ENCODE results near the gene TMPRSS4.

Gene TMPRSS4

DNA sequence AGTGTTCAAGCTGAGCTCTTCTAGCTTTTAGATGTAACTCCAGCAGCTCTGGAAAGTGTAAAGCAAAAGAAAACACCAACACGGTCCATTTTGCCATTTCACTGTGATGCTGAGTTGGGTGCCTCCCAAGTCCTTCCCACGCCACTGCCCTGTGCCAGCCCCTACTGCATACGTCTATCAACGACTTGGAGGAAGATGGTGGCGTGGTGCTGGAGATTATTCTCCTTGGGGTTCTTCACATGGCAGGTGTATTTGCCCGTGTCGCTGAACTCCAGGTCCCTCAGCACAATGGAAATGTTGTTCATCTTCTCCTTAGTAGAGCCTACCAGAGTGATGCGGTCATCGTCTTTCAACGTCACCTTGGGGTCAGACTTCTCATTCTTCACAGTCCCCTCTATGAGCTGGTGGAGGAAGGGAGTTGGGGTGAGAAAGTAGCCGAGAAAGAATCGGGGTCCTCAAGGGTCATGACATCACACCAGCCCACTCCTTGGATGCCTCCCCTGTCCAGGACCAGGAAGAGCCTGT is 66.8 kb downstream of the TMPRSS4 start:
- Histone ChIP-seq H3K36me3 (ENCODE audit: control insufficient read depth, insufficient read depth, low read length) (no peaks in the 10 kb centered on the region), H3K9me3 (ENCODE audit: control insufficient read depth, low read length) (no peaks in the 10 kb centered on the region), H3K9ac (no peak overlapping the region), H3K4me3 (ENCODE audit: low read depth, low read length) (no peak overlapping the region), H3K79me2 (no peaks in the 10 kb centered on the region), H3K4me1 (no peaks in the 10 kb centered on the region), H3K27ac (no peak overlapping the region), H2AFZ (no peak overlapping the region), H3K27me3 (ENCODE audit: control insufficient read depth, insufficient read depth, low read length) (no peaks in the 10 kb centered on the region), H3K4me2 (ENCODE audit: low read length) (no peak overlapping the region)
- TF ChIP-seq, protein P1, sequence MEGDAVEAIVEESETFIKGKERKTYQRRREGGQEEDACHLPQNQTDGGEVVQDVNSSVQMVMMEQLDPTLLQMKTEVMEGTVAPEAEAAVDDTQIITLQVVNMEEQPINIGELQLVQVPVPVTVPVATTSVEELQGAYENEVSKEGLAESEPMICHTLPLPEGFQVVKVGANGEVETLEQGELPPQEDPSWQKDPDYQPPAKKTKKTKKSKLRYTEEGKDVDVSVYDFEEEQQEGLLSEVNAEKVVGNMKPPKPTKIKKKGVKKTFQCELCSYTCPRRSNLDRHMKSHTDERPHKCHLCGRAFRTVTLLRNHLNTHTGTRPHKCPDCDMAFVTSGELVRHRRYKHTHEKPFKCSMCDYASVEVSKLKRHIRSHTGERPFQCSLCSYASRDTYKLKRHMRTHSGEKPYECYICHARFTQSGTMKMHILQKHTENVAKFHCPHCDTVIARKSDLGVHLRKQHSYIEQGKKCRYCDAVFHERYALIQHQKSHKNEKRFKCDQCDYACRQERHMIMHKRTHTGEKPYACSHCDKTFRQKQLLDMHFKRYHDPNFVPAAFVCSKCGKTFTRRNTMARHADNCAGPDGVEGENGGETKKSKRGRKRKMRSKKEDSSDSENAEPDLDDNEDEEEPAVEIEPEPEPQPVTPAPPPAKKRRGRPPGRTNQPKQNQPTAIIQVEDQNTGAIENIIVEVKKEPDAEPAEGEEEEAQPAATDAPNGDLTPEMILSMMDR (IDR thresholded peaks at IDR 0.05): no peak

DNA sequence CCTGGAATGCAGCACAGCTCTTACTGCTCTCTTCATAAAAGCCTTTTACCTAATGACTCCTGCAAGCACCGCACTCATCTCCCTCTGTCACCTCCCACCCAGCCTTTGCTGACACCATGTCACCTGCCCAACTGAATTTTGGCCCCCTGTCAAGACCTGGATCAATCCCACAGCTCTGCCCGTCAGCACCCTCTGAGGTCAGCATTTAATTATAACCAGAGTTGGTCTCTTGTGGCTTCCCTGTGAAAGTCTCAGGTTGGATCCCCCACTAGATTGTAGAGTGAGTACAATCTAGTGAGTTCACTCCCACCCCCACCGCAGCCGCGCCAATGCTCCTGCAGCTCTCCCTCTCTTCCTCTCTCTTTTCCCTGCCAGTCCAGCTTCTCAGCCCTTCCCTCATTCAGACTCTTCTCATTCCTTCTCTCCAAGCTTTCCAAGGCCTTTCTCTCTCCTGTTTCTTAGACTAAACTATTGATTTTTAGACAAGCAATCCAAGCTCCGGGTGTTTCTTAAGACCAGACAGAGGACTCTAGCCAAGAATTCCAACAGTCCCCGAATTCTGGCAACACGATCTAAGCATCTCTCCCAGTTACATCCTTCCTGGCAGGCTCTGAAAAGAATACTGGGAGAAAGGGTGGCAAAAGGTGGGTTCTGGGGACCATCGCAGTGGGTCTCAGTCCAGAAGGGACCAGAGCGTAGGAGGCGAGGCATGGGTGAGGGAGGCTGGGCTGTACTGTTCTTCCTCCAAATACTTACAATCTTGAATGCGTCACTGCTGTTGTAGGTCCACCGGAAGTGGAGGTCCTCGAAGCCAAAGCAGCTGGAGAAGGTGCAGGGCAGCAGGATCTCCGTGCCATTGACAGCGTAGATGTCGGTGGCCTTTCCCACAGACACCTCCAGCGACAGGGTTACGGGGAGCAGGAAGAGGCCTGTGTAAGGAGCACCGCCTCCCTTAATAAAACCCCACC is 67.7 kb downstream of the TMPRSS4 start:
- H3K27ac ChIP-seq: no peak overlapping the region
- H3K4me3 ChIP-seq (ENCODE audit: low read depth, low read length): no peak overlapping the region
- H3K9ac ChIP-seq: no peak overlapping the region

DNA sequence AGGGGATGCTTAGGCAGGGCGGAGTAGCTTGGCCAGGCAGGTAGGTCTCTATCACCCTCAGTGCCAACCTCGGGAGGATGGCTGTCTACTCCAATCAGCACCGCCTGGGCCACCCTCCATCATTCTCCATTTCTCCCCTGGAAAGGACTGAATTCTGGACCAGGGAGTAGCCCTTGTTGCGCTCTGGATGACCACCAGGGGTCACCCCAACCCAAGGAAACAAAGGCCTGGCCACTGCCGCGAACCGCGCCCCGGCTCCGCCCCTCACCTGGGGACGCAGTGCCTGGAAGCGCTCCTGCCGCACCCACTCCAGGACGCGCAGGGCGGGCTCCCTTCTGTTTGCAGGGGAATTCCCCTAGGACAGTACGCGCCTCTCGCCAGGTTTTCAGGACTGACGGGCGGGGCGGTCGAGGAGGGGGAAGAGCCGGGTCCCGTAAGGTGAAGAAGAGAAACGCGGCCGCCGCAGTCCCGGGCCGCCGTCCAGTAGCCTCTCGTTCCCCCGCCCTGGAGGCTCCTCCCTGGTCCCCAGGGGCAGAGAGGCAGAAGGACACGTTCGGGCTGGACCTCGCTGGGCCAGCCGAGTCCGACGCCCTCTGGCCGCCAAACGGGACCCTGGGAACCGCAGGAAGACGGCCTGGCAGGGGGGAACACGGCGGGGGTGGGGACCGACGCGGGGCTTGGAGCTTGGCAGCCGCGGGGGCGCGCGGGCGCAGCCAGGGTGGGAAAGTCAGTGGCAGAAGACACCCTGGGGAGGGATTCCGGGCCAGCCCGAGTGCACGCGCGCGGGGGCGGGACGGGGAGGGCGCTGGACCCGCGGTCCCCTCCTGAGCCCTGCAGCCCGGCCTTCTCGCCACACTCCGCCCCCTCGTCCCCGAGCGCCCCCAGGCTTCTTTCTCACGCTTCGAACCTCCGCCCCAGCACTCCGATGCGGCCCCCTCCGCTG is 68.7 kb downstream of the TMPRSS4 start:
- H3K79me2 ChIP-seq: no peaks in the 10 kb centered on the region
- no peaks in the 10 kb centered on the region for H3K27me3 ChIP-seq (ENCODE audit: control insufficient read depth, insufficient read depth, low read length)
- TF ChIP-seq, protein P1 (IDR thresholded peaks at IDR 0.05): peak; percentile 77
- H3K4me2 ChIP-seq (ENCODE audit: low read length): peak overlapping the region; percentile 68
- H3K9ac ChIP-seq: no peak overlapping the region
- peak overlapping the region; percentile 87 for H2AFZ ChIP-seq
- peak overlapping the region; percentile 32 for H3K27ac ChIP-seq
- peak overlapping the region; percentile 54 for H3K4me3 ChIP-seq (ENCODE audit: low read depth, low read length)
- H3K4me1 ChIP-seq: no peaks in the 10 kb centered on the region
- H3K36me3 ChIP-seq (ENCODE audit: control insufficient read depth, insufficient read depth, low read length): no peaks in the 10 kb centered on the region
- H3K9me3 ChIP-seq (ENCODE audit: control insufficient read depth, low read length): no peaks in the 10 kb centered on the region

More for the DNA sequence above, 67.7 kb downstream of the TMPRSS4 start:
- no peak overlapping the region for H3K4me2 ChIP-seq (ENCODE audit: low read length)
- TF ChIP-seq, protein P1 (IDR thresholded peaks at IDR 0.05): no peak
- H3K36me3 ChIP-seq (ENCODE audit: control insufficient read depth, insufficient read depth, low read length): no peaks in the 10 kb centered on the region
- no peak overlapping the region for H2AFZ ChIP-seq
- no peaks in the 10 kb centered on the region for H3K9me3 ChIP-seq (ENCODE audit: control insufficient read depth, low read length)
- H3K4me1 ChIP-seq: no peaks in the 10 kb centered on the region
- H3K27me3 ChIP-seq (ENCODE audit: control insufficient read depth, insufficient read depth, low read length): no peaks in the 10 kb centered on the region
- H3K79me2 ChIP-seq: no peaks in the 10 kb centered on the region

DNA sequence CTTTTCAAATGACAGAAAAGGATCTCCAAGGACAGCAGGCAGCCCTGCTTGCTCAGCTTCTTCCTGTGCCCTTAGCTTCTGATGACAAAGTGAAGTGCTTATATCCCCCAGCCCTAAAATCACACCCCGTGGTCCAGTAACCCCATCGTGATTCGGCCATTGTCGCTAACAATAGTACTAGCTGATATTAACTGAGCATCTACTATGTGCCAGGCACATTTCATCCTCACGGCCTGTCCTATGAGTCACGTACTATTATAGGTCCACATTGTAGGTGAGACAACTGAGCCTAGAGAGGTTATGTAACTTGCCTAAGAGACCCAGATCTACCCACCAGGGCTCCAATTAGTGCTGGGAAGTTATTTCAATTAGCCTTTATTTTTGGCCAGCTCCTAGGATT is 69.7 kb downstream of the TMPRSS4 start:
- no peaks in the 10 kb centered on the region for H3K79me2 ChIP-seq
- H3K27ac ChIP-seq: no peak overlapping the region
- no peak overlapping the region for H2AFZ ChIP-seq
- no peak overlapping the region for H3K4me2 ChIP-seq (ENCODE audit: low read length)
- TF ChIP-seq, protein P1 (IDR thresholded peaks at IDR 0.05): no peak
- H3K27me3 ChIP-seq (ENCODE audit: control insufficient read depth, insufficient read depth, low read length): no peaks in the 10 kb centered on the region
- no peak overlapping the region for H3K4me3 ChIP-seq (ENCODE audit: low read depth, low read length)
- no peak overlapping the region for H3K9ac ChIP-seq
- no peaks in the 10 kb centered on the region for H3K9me3 ChIP-seq (ENCODE audit: control insufficient read depth, low read length)
- no peaks in the 10 kb centered on the region for H3K4me1 ChIP-seq
- H3K36me3 ChIP-seq (ENCODE audit: control insufficient read depth, insufficient read depth, low read length): no peaks in the 10 kb centered on the region

Measured in parathyroid adenoma (tissue), 2 donors.